Astrocyte of the cerebellum (primary cell): ENCODE data around the gene LRRK1.

Experiments
- DNase-seq: peaks from one replicate; pipeline ENCODE4 v3.0.0-alpha.2; 2011; ENCODE audit warnings: low read depth
- H3K4me3 ChIP-seq: 2 replicates; pipeline ENCODE4 v1.5.1; 2011; ENCODE audit warnings: mild to moderate bottlenecking, low read depth, low read length, moderate library complexity
- in situ Hi-C: cut with HindIII; loops from 2 replicates; pipeline ENCODE4 v1.10.0; 2017; ENCODE audit warnings: low sequenced_read_pairs
- TF ChIP-seq, protein P1 (sequence below): IDR thresholded peaks from 2 replicates; pipeline ENCODE4 v1.5.1; 2012; ENCODE audit warnings: low read length, low read depth, moderate library complexity, mild to moderate bottlenecking; ENCODE audit errors: missing control alignments

LRRK1 gene

GRCh38 chr15:100988857-100989256, 69.7 kb downstream of the LRRK1 start:
- no peak for DNase-seq
- no peak overlapping the region for H3K4me3 ChIP-seq
- in situ Hi-C loops: no loop called here
- TF ChIP-seq, protein P1, sequence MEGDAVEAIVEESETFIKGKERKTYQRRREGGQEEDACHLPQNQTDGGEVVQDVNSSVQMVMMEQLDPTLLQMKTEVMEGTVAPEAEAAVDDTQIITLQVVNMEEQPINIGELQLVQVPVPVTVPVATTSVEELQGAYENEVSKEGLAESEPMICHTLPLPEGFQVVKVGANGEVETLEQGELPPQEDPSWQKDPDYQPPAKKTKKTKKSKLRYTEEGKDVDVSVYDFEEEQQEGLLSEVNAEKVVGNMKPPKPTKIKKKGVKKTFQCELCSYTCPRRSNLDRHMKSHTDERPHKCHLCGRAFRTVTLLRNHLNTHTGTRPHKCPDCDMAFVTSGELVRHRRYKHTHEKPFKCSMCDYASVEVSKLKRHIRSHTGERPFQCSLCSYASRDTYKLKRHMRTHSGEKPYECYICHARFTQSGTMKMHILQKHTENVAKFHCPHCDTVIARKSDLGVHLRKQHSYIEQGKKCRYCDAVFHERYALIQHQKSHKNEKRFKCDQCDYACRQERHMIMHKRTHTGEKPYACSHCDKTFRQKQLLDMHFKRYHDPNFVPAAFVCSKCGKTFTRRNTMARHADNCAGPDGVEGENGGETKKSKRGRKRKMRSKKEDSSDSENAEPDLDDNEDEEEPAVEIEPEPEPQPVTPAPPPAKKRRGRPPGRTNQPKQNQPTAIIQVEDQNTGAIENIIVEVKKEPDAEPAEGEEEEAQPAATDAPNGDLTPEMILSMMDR: no peak

- H3K4me3 ChIP-seq: no peak overlapping the region
- DNase-seq: no peak
- TF ChIP-seq, protein P1: no peak
- in situ Hi-C loops: loop anchor here (10.0 kb wide), 1 partner anchor 70 kb away; no protein-coding TSS in a partner anchor
Measured at GRCh38 chr15:100994597-100995446, 75.7 kb downstream of the LRRK1 start.

GRCh38 chr15:100995471-100996430, 76.6 kb downstream of the LRRK1 start:
- DNase-seq: no peak

DNA sequence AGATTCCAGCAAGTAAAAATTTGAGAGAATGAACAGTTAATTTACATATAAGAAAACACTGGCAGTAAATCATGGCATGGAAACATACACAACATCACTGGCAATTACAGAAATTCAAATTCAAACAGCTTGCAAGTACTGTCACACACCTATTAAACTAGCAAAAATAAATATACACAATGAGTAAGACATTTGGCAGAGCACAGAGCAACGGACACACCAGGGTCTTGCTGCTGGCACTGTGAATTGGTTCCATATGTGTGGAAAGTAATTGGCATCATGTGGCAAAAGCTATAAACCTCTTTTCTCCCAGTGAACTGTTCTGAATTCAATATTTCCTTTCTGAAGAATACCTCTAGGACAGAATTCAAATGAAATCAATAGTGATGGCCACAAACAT, 78.3 kb downstream of the LRRK1 start:
- no peak overlapping the region for H3K4me3 ChIP-seq
- TF ChIP-seq, protein P1: no peak
- in situ Hi-C loops: loop anchor here (10.0 kb wide), 1 partner anchor 73 kb away; no protein-coding TSS in a partner anchor
- no peak for DNase-seq

More at GRCh38 chr15:100995471-100996430, 76.6 kb downstream of the LRRK1 start:
- in situ Hi-C loops: loop anchor here (10.0 kb wide), 1 partner anchor 71 kb away; no protein-coding TSS in a partner anchor
- TF ChIP-seq, protein P1: no peak
- H3K4me3 ChIP-seq: no peak overlapping the region

- TF ChIP-seq, protein P1: no peak
- no peak for DNase-seq
- in situ Hi-C loops: loop anchor here (10.0 kb wide), 1 partner anchor 74 kb away; no protein-coding TSS in a partner anchor
- H3K4me3 ChIP-seq: no peak overlapping the region
Measured at GRCh38 chr15:100998630-100999029, 79.5 kb downstream of the LRRK1 start.

DNA sequence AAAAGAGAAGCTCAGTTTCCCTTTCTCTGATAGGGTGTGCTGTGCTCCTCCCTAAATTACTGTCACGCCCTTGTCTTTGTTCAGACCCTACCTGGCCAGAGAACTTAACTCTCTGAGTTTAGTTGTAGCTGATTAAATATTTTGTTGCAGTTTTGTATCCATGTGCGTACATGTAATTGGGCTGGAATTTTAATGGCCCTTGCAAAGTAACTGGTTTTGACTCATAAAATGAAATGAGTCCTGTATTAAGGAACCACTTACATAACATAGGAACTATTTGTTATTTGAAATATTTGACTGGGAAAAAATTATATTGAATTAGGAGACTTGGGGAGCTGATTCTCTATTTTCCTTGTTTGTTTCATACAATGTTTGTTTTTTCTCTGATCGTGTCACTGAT, 80.2 kb downstream of the LRRK1 start:
- H3K4me3 ChIP-seq: no peak overlapping the region

More for the DNA sequence above, 80.2 kb downstream of the LRRK1 start:
- TF ChIP-seq, protein P1: no peak
- in situ Hi-C loops: loop anchor here (10.0 kb wide), 1 partner anchor 75 kb away; no protein-coding TSS in a partner anchor
- no peak for DNase-seq
